H1 (cell line): Measurements from ENCODE around the gene APBA2. TPM values are rescaled to one million over a fixed set of nuclear protein-coding genes. Genes with fewer than 3 reads are reported as not detected.

ENCODE experiments used
- CTCF ChIA-PET: fragments of 300-600 bp; sonication (Branson Sonifier 250); formaldehyde crosslinking; loops from one replicate; lab custom pipeline; 2021; ENCODE audit not compliant: partially characterized antibody; lab: Charles Lee
- POLR2A ChIA-PET: fragments of 300-600 bp; sonication (Branson Sonifier 250); formaldehyde crosslinking; loops from one replicate; lab custom pipeline; 2021; ENCODE audit warnings: inconsistent platforms; ENCODE audit not compliant: partially characterized antibody; lab: Charles Lee
- DNase-seq, 2 experiments: peaks; one replicate each; pipeline versions ENCODE4 v3.0.0 to v3.0.0-alpha.2; 2010 to 2022; ENCODE audit warnings: low spot score in 2 of 2, low read depth in 1 of 2, mixed read lengths in 1 of 2
- FAIRE-seq: peaks from 2 replicates; lab custom pipeline; 2011; peaks lifted over from hg19 to GRCh38; lab: Jason Lieb, UNC
- H2AFZ ChIP-seq: 2 replicates; pipeline ENCODE4 v1.8.1; 2012; ENCODE audit warnings: low read length, inconsistent platforms
- H2AK5ac ChIP-seq: 2 replicates; pipeline ENCODE4 v1.6.1; 2013; ENCODE audit warnings: low read depth, low read length
- H2BK120ac ChIP-seq: replicated peaks from 2 replicates; pipeline ENCODE3; 2013; ENCODE audit warnings: low read depth, low read length, inconsistent platforms
- H2BK12ac ChIP-seq: 2 replicates; pipeline ENCODE4 v1.6.1; 2013; ENCODE audit warnings: low read depth, low read length
- H2BK15ac ChIP-seq: 2 replicates; pipeline ENCODE4 v1.6.1; 2013; ENCODE audit warnings: low read length
- H2BK20ac ChIP-seq: 2 replicates; pipeline ENCODE4 v1.6.1; 2013; ENCODE audit warnings: low read length
- H2BK5ac ChIP-seq: 2 replicates; pipeline ENCODE4 v1.6.1; 2013; ENCODE audit warnings: low read depth, low read length
- H3K14ac ChIP-seq: 2 replicates; pipeline ENCODE4 v1.6.1; 2013; ENCODE audit warnings: inconsistent platforms; ENCODE audit not compliant: insufficient read length
- H3K18ac ChIP-seq: 2 replicates; pipeline ENCODE4 v1.6.1; 2013; ENCODE audit warnings: low read length; ENCODE audit errors: extremely low read depth
- H3K23ac ChIP-seq: 2 replicates; pipeline ENCODE4 v1.6.1; 2013; ENCODE audit warnings: inconsistent platforms; ENCODE audit not compliant: insufficient read length
- H3K23me2 ChIP-seq: 2 replicates; pipeline ENCODE4 v1.6.1; 2013; ENCODE audit warnings: low read depth, low read length
- H3K27ac ChIP-seq: 2 replicates; pipeline ENCODE4 v1.6.1; 2011; ENCODE audit warnings: low read depth, low read length, inconsistent platforms
- H3K27me3 ChIP-seq, 4 experiments: replicated peaks in 1 of 4; 1 replicate in 1 of 4; 2 replicates in 3 of 4; pipeline versions ENCODE4 v1.6.1 to v1.8.1; 2011 to 2013; ENCODE audit warnings: low read length in 3 of 4, mild to moderate bottlenecking in 3 of 4, inconsistent platforms in 2 of 4, mixed read lengths in 2 of 4, moderate library complexity in 1 of 4; ENCODE audit not compliant: control insufficient read depth in 3 of 4, insufficient read depth in 3 of 4; ENCODE audit errors: extremely low read depth in 1 of 4
- H3K36me3 ChIP-seq, 4 experiments: 2 replicates each; pipeline versions ENCODE4 v1.6.1 to v1.8.1; 2011 to 2013; ENCODE audit warnings: mild to moderate bottlenecking in 4 of 4, low read length in 3 of 4, moderate library complexity in 2 of 4, control low read depth in 1 of 4, inconsistent platforms in 1 of 4; ENCODE audit not compliant: insufficient read depth in 4 of 4, control insufficient read depth in 2 of 4
- H3K4ac ChIP-seq: replicated peaks from 2 replicates; pipeline ENCODE3; 2013; ENCODE audit warnings: low read length, low read depth, mixed read lengths, inconsistent platforms; ENCODE audit not compliant: insufficient read length
- H3K4me1 ChIP-seq, 4 experiments: replicated peaks in 1 of 4; 1 replicate in 1 of 4; 2 replicates in 3 of 4; pipeline versions ENCODE4 v1.6.1 to v1.8.1; 2011 to 2013; ENCODE audit warnings: low read length in 3 of 4, inconsistent platforms in 2 of 4, mixed read lengths in 1 of 4; ENCODE audit not compliant: insufficient read depth in 4 of 4, control insufficient read depth in 3 of 4
- H3K4me2 ChIP-seq, 2 experiments: 2 replicates each; pipeline versions ENCODE4 v1.6.1 to v1.8.1; 2011 to 2013; ENCODE audit warnings: low read depth in 2 of 2, low read length in 2 of 2, control low read depth in 1 of 2, inconsistent platforms in 1 of 2, mild to moderate bottlenecking in 1 of 2; ENCODE audit not compliant: insufficient read depth in 1 of 2
- H3K4me3 ChIP-seq, 4 experiments: fragments of 200-600, 300-600 bp in 1 of 4; sonication (generic), shearing (Covaris generic), sonication (Bioruptor Twin) in 1 of 4; 2 replicates each; pipeline versions ENCODE4 v1.5.1 to v1.8.1; 2011 to 2016; ENCODE audit warnings: low read length in 4 of 4, low read depth in 3 of 4, control low read depth in 2 of 4, inconsistent platforms in 2 of 4, mild to moderate bottlenecking in 2 of 4, mixed read lengths in 1 of 4, moderate library complexity in 1 of 4; ENCODE audit not compliant: insufficient read depth in 2 of 4; ENCODE audit errors: extremely low read depth in 1 of 4
- H3K56ac ChIP-seq: replicated peaks from 2 replicates; pipeline ENCODE3; 2013; ENCODE audit warnings: low read depth, mild to moderate bottlenecking, mixed read lengths, low read length, inconsistent platforms; ENCODE audit not compliant: insufficient read length
- H3K79me1 ChIP-seq: 2 replicates; pipeline ENCODE4 v1.6.1; 2013; ENCODE audit warnings: low read depth, low read length, control low read depth
- H3K79me2 ChIP-seq, 2 experiments: 2 replicates each; pipeline versions ENCODE4 v1.6.1 to v1.8.1; 2012 to 2013; ENCODE audit warnings: low read length in 2 of 2, mild to moderate bottlenecking in 2 of 2, inconsistent platforms in 1 of 2; ENCODE audit not compliant: insufficient read depth in 2 of 2, control insufficient read depth in 1 of 2
- H3K9ac ChIP-seq, 4 experiments: replicated peaks in 1 of 4; 1 replicate in 1 of 4; 2 replicates in 3 of 4; pipeline versions ENCODE4 v1.6.1 to v1.8.1; 2011 to 2013; ENCODE audit warnings: low read depth in 3 of 4, low read length in 3 of 4, control low read depth in 2 of 4, mild to moderate bottlenecking in 2 of 4, moderate library complexity in 2 of 4, inconsistent platforms in 1 of 4; ENCODE audit errors: extremely low read depth in 1 of 4
- H3K9me3 ChIP-seq, 2 experiments: 2 replicates each; pipeline versions ENCODE4 v1.6.1 to v1.8.1; 2012 to 2013; ENCODE audit warnings: mild to moderate bottlenecking in 2 of 2, moderate library complexity in 2 of 2, control low read depth in 1 of 2, inconsistent platforms in 1 of 2, low read depth in 1 of 2, low read length in 1 of 2, mixed read lengths in 1 of 2; ENCODE audit not compliant: insufficient read depth in 2 of 2
- H4K20me1 ChIP-seq, 2 experiments: replicated peaks in 1 of 2; 2 replicates each; pipeline versions ENCODE3 to v1.8.1; 2011 to 2013; ENCODE audit warnings: inconsistent platforms in 2 of 2, low read length in 2 of 2, mild to moderate bottlenecking in 1 of 2; ENCODE audit not compliant: insufficient read depth in 2 of 2, control insufficient read depth in 1 of 2
- H4K5ac ChIP-seq: 2 replicates; pipeline ENCODE4 v1.6.1; 2013; ENCODE audit warnings: low read length, low read depth, mixed read lengths, inconsistent platforms; ENCODE audit not compliant: insufficient read length
- H4K8ac ChIP-seq: 2 replicates; pipeline ENCODE4 v1.8.0; 2013; ENCODE audit warnings: mild to moderate bottlenecking, moderate library complexity, low read length, inconsistent platforms; ENCODE audit not compliant: insufficient read depth; ENCODE audit errors: extremely low read depth
- H4K91ac ChIP-seq: replicated peaks from 2 replicates; pipeline ENCODE3; 2013; ENCODE audit warnings: low read length, mixed read lengths, inconsistent platforms; ENCODE audit not compliant: insufficient read length
- ATF2 ChIP-seq: IDR thresholded peaks from 2 replicates; pipeline ENCODE4 v1.6.1; 2012; ENCODE audit warnings: low read length, inconsistent platforms
- BACH1 ChIP-seq: IDR thresholded peaks from 2 replicates; pipeline ENCODE4 v1.6.1; 2012; ENCODE audit warnings: low read length, improper control_type of control experiment
- GTF2F1 ChIP-seq: IDR thresholded peaks from 2 replicates; pipeline ENCODE4 v1.6.1; 2012; ENCODE audit warnings: low read depth, low read length, improper control_type of control experiment, borderline replicate concordance
- HDAC2 ChIP-seq, 2 experiments: fragments of 300-600 bp in 1 of 2; sonication (generic) in 1 of 2; IDR thresholded peaks; 2 replicates each; pipeline ENCODE4 v1.6.1; 2011 to 2012; ENCODE audit warnings: low read depth in 2 of 2, low read length in 2 of 2, mild to moderate bottlenecking in 2 of 2, moderate library complexity in 2 of 2, borderline replicate concordance in 1 of 2, inconsistent platforms in 1 of 2
- HDAC6 ChIP-seq: IDR thresholded peaks from one replicate; pipeline ENCODE4 v1.7.1; 2012; ENCODE audit warnings: low read depth, mild to moderate bottlenecking, inconsistent platforms, low read length, moderate library complexity
- MAFK ChIP-seq: IDR thresholded peaks from 2 replicates; pipeline ENCODE4 v1.6.1; 2012; ENCODE audit warnings: low read depth, mild to moderate bottlenecking, improper control_type of control experiment, low read length
- POLR2A ChIP-seq, 2 experiments: IDR thresholded peaks; 1 replicate in 1 of 2; 2 replicates in 1 of 2; pipeline ENCODE4 v1.6.1; 2011; ENCODE audit warnings: low read depth in 2 of 2, low read length in 2 of 2, mild to moderate bottlenecking in 2 of 2; ENCODE audit errors: control extremely low read depth in 1 of 2
- ZNF274 ChIP-seq: IDR thresholded peaks from 2 replicates; pipeline ENCODE4 v1.7.0; 2012; ENCODE audit warnings: low read length, borderline replicate concordance; ENCODE audit errors: extremely low read depth
- polyA plus RNA-seq, 7 experiments: library from polyadenylated mRNA; depleted of rRNA in 3 of 7; stranded (reverse) in 5 of 7; unstranded in 2 of 7; fragments of >200 nt in 5 of 7; fragments of 200-250 nt in 2 of 7; gene quantifications; 1 replicate in 5 of 7; 2 replicates in 1 of 7; 4 replicates in 1 of 7; pipeline versions ENCODE4 v1.2.1 to v1.2.3, GENCODE V29; 2011 to 2013; ENCODE audit warnings: missing spikeins in 2 of 7, mixed read lengths in 2 of 7
- total RNA-seq: library from RNA; stranded (reverse); fragmentation: NEBNext Ultra II Directional; extraction: Animal tissue kit (Norgen Biotek cat#: 25700); gene quantifications from 2 replicates; pipeline ENCODE4 v1.2.1, GENCODE V29; 2021

Gene APBA2
- total and polyA plus RNA-seq, 2 of the 8 experiments (the other 6 are each of a cell fraction or from before 2014, with no cell fraction given), result 15.5 to 19.0 TPM

GRCh38 chr15:28981351-28981720 lies 95.6 kb downstream of the APBA2 start:
- no peak overlapping the region for H3K18ac ChIP-seq
- no peak overlapping the region for H2BK15ac ChIP-seq
- POLR2A ChIA-PET, result no interaction called here
- no peak overlapping the region for H3K4me3 ChIP-seq
- no peak overlapping the region for H4K5ac ChIP-seq
- no peak overlapping the region for H2BK120ac ChIP-seq
- no peak overlapping the region for H3K23ac ChIP-seq
- H2BK5ac ChIP-seq, result no peak overlapping the region
- no peak overlapping the region for H3K27ac ChIP-seq
- FAIRE-seq (no peak), DNase-seq (no peak)
- H3K4me1 ChIP-seq, result peaks cover 2 to 5% (median 4%) of the 10 kb centered on the region in 4 experiments; a peak in 5 of 7 replicates
- H2BK12ac ChIP-seq, result no peak overlapping the region
- H2AFZ ChIP-seq, result no peak overlapping the region
- H3K4ac ChIP-seq, result no peak overlapping the region
- no peaks in the 10 kb centered on the region for H3K79me1 ChIP-seq
- H4K20me1 ChIP-seq, result no peaks in the 10 kb centered on the region
- no peaks in the 10 kb centered on the region for H3K9me3 ChIP-seq
- CTCF ChIA-PET, result interaction anchor here (0.7 to 6.0 kb wide), 4 partner anchors 7 to 121 kb away, joined by 3 to 46 read pairs (median 14); no protein-coding TSS in a partner anchor
- H3K36me3 ChIP-seq, result no peaks in the 10 kb centered on the region
- H3K14ac ChIP-seq, result no peak overlapping the region
- no peak overlapping the region for H3K9ac ChIP-seq
- no peaks in the 10 kb centered on the region for H3K79me2 ChIP-seq
- H3K4me2 ChIP-seq, result no peak overlapping the region
- no peak overlapping the region for H4K91ac ChIP-seq
- H3K56ac ChIP-seq, result no peak overlapping the region
- no peak overlapping the region for H4K8ac ChIP-seq
- H2BK20ac ChIP-seq, result no peak overlapping the region
- no peak for TF ChIP-seq HDAC6
- no peak for TF ChIP-seq POLR2A (IDR thresholded peaks at IDR 0.05; ENCODE audit: control extremely low read depth in 1 of 2, low read depth in 2 of 2, low read length in 2 of 2)
- TF ChIP-seq ATF2, result no peak
- no peak for TF ChIP-seq ZNF274
- TF ChIP-seq HDAC2 (IDR thresholded peaks at IDR 0.05; ENCODE audit: borderline replicate concordance in 1 of 2, low read depth in 2 of 2, low read length in 2 of 2), result no peak
- TF ChIP-seq GTF2F1, result no peak
- TF ChIP-seq MAFK, result no peak
- no peak for TF ChIP-seq BACH1
- TF ChIP-seq, all 59 proteins: peak for 0
- no peaks in the 10 kb centered on the region; a peak in 1 of 7 replicates for H3K27me3 ChIP-seq
- H3K23me2 ChIP-seq, result no peaks in the 10 kb centered on the region
- H2AK5ac ChIP-seq, result no peak overlapping the region
